Bronchial epithelial cell (primary cell): ENCODE results near the gene RNASE8. TPM values are rescaled to one million over a fixed set of nuclear protein-coding genes. Genes with fewer than 3 reads are reported as not detected.

Experiments
- DNase-seq: peaks from one replicate; pipeline ENCODE4 v3.0.0-alpha.2; 2010; ENCODE audit warnings: low read depth
- FAIRE-seq: peaks from 2 replicates; lab custom pipeline; 2011; peaks lifted over from hg19 to GRCh38; lab: Jason Lieb, UNC
- H3K27me3 ChIP-seq: 2 replicates; pipeline ENCODE4 v1.5.1; 2011; ENCODE audit warnings: low read length; ENCODE audit not compliant: control insufficient read depth, insufficient read depth
- H3K36me3 ChIP-seq: 2 replicates; pipeline ENCODE4 v1.5.1; 2011; ENCODE audit warnings: low read length; ENCODE audit not compliant: control insufficient read depth, insufficient read depth
- H3K4me3 ChIP-seq: 2 replicates; pipeline ENCODE4 v1.5.1; 2011; ENCODE audit warnings: mild to moderate bottlenecking, low read depth, low read length, control low read depth
- CTCF ChIP-seq: IDR thresholded peaks from 2 replicates; pipeline ENCODE4 v1.5.1; 2011; ENCODE audit warnings: mild to moderate bottlenecking, moderate library complexity, low read length, control low read depth, inconsistent platforms; ENCODE audit not compliant: insufficient read depth, severe bottlenecking
- total RNA-seq: library from RNA; depleted of rRNA; stranded (reverse); fragments of >200 nt; gene quantifications from 2 replicates; pipeline ENCODE4 v1.2.1, GENCODE V29; 2014

The RNASE8 gene
- total RNA-seq, 1 donor from 2014 or later = not detected

GRCh38 chr14:21104448-21105060 lies 46.9 kb downstream of the RNASE8 start:
- TF ChIP-seq CTCF = peak; percentile 97
- H3K36me3 ChIP-seq = no peaks in the 10 kb centered on the region
- H3K27me3 ChIP-seq = no peaks in the 10 kb centered on the region
- FAIRE-seq (no peak), DNase-seq (peak; percentile 76)
- H3K4me3 ChIP-seq = peak overlapping the region; percentile 67

- no peak for TF ChIP-seq CTCF
- no peaks in the 10 kb centered on the region for H3K27me3 ChIP-seq
- FAIRE-seq (no peak), DNase-seq (no peak)
- H3K36me3 ChIP-seq = no peaks in the 10 kb centered on the region
- H3K4me3 ChIP-seq = no peak overlapping the region
Measured at GRCh38 chr14:21105095-21105494, 47.5 kb downstream of the RNASE8 start.

- no peaks in the 10 kb centered on the region for H3K36me3 ChIP-seq
- no peaks in the 10 kb centered on the region for H3K27me3 ChIP-seq
- peak; percentile 69 for DNase-seq
- no peak for TF ChIP-seq CTCF
- FAIRE-seq = no peak
- no peak overlapping the region for H3K4me3 ChIP-seq
Measured at GRCh38 chr14:21106176-21106497, 48.5 kb downstream of the RNASE8 start.

GRCh38 chr14:21106498-21107282 lies 49.1 kb downstream of the RNASE8 start:
- no peak for FAIRE-seq
- H3K4me3 ChIP-seq = no peak overlapping the region
- DNase-seq = peak; percentile 74

GRCh38 chr14:21107283-21107800 lies 49.7 kb downstream of the RNASE8 start:
- DNase-seq (peak; percentile 47), FAIRE-seq (no peak)
- TF ChIP-seq CTCF = no peak
- H3K27me3 ChIP-seq = no peaks in the 10 kb centered on the region
- no peaks in the 10 kb centered on the region for H3K36me3 ChIP-seq
- H3K4me3 ChIP-seq = no peak overlapping the region

More at GRCh38 chr14:21106498-21107282, 49.1 kb downstream of the RNASE8 start:
- Histone ChIP-seq H3K36me3 (no peaks in the 10 kb centered on the region), H3K27me3 (no peaks in the 10 kb centered on the region)
- peak; percentile 90 for TF ChIP-seq CTCF

Other genes with a start within 250 kb of the RNASE8 start
- gene RNASE3, start 166.4 kb upstream of the RNASE8 start, total RNA-seq = not detected in 2 replicates
- gene RNASE2, start 102.3 kb upstream of the RNASE8 start, total RNA-seq = not detected in 2 replicates
- gene METTL17, start 67.8 kb upstream of the RNASE8 start, total RNA-seq = 30.0 and 56.1 TPM in 2 replicates
- gene SLC39A2, start 58.5 kb upstream of the RNASE8 start, total RNA-seq = under 0.01 and 0.26 TPM in 2 replicates
- gene NDRG2, start 32.8 kb upstream of the RNASE8 start, total RNA-seq = 9.2 and 23.3 TPM in 2 replicates
- gene TPPP2, start 27.6 kb upstream of the RNASE8 start, total RNA-seq = not detected in 2 replicates
- not detected in 2 replicates for gene RNASE13, start 23.0 kb upstream of the RNASE8 start, total RNA-seq
- 8.2 and 12.1 TPM in 2 replicates for gene RNASE7, start 15.5 kb upstream of the RNASE8 start, total RNA-seq
- gene ARHGEF40, start 12.5 kb downstream of the RNASE8 start, total RNA-seq = 3.3 and 6.8 TPM in 2 replicates
- gene ZNF219, start 40.8 kb downstream of the RNASE8 start, total RNA-seq = 7.8 and 8.2 TPM in 2 replicates
- under 0.01 and 0.51 TPM in 2 replicates for gene TMEM253, start 43.2 kb downstream of the RNASE8 start, total RNA-seq
- gene OR5AU1, start 98.2 kb downstream of the RNASE8 start, total RNA-seq = not detected in 2 replicates
- gene HNRNPC, start 211.6 kb downstream of the RNASE8 start, total RNA-seq = 870 and 967 TPM in 2 replicates
- gene RPGRIP1, start 222.3 kb downstream of the RNASE8 start, total RNA-seq = not detected in 2 replicates